ENCODE measurements around the gene LRRTM3.

LRRTM3 gene

GRCh38 chr10:67077376-67077775, 151.5 kb downstream of the LRRTM3 start:
- TF ChIP-seq INSM2 (tag by site-specific recombination; IDR thresholded peaks at IDR 0.05) (no peak), ZNF391 (tag by site-specific recombination; IDR thresholded peaks at IDR 0.05; ENCODE audit: borderline replicate concordance, low read depth) (no peak), ZNF645 (tag by site-specific recombination; IDR thresholded peaks at IDR 0.05) (no peak), PRDM10 (tag by site-specific recombination; IDR thresholded peaks at IDR 0.05) (no peak), ZBTB7A (tag by site-specific recombination; IDR thresholded peaks at IDR 0.05; ENCODE audit: low read depth) (no peak), ZNF792 (tag by site-specific recombination; IDR thresholded peaks at IDR 0.05) (no peak), ZFP37 (tag by site-specific recombination; IDR thresholded peaks at IDR 0.05) (no peak)
- Histone ChIP-seq H3K27ac (ENCODE audit: extremely low read depth, low read depth, low read length) (no peak overlapping the region), H3K36me3 (ENCODE audit: control insufficient read depth in 2 of 2, insufficient read depth in 1 of 2, low read length in 2 of 2) (no peaks in the 10 kb centered on the region), H3K9me3 (ENCODE audit: control insufficient read depth, insufficient read depth, low read depth, low read length) (no peaks in the 10 kb centered on the region), H3K4me1 (ENCODE audit: control insufficient read depth, insufficient read depth, low read length) (no peaks in the 10 kb centered on the region; the same call in 1 of the 2 replicates), H3K4me3 (ENCODE audit: low read depth, low read length) (no peak overlapping the region)
- CTCF ChIA-PET: no interaction called here
- POLR2A ChIA-PET: no interaction called here

GRCh38 chr10:67079126-67079525, 153.3 kb downstream of the LRRTM3 start:
- no peak for TF ChIP-seq BCL6B (tag by site-specific recombination; IDR thresholded peaks at IDR 0.05)
- TF ChIP-seq ZNF391 (tag by site-specific recombination; IDR thresholded peaks at IDR 0.05; ENCODE audit: borderline replicate concordance, low read depth): no peak
- TF ChIP-seq ZNF561 (tag by site-specific recombination; IDR thresholded peaks at IDR 0.05; ENCODE audit: borderline replicate concordance): no peak
- no peak overlapping the region for H3K4me3 ChIP-seq (ENCODE audit: low read depth, low read length)
- ChIA-PET CTCF (no interaction called here), POLR2A (no interaction called here)
- H3K36me3 ChIP-seq (ENCODE audit: control insufficient read depth in 2 of 2, insufficient read depth in 1 of 2, low read length in 2 of 2): no peaks in the 10 kb centered on the region
- H3K4me1 ChIP-seq (ENCODE audit: control insufficient read depth, insufficient read depth, low read length): no peaks in the 10 kb centered on the region; the same call in 1 of the 2 replicates
- H3K27ac ChIP-seq (ENCODE audit: extremely low read depth, low read depth, low read length): no peak overlapping the region
- no peaks in the 10 kb centered on the region for H3K9me3 ChIP-seq (ENCODE audit: control insufficient read depth, insufficient read depth, low read depth, low read length)

GRCh38 chr10:67086327-67087134, 160.7 kb downstream of the LRRTM3 start:
- no peak overlapping the region for H3K4me3 ChIP-seq (ENCODE audit: low read depth, low read length)
- H3K27ac ChIP-seq (ENCODE audit: extremely low read depth, low read depth, low read length): no peak overlapping the region
- no peaks in the 10 kb centered on the region for H3K36me3 ChIP-seq (ENCODE audit: control insufficient read depth in 2 of 2, insufficient read depth in 1 of 2, low read length in 2 of 2)
- ChIA-PET POLR2A (no interaction called here), CTCF (no interaction called here)
- H3K4me1 ChIP-seq (ENCODE audit: control insufficient read depth, insufficient read depth, low read length): peaks cover 17% of the 10 kb centered on the region
- H3K9me3 ChIP-seq (ENCODE audit: control insufficient read depth, insufficient read depth, low read depth, low read length): no peaks in the 10 kb centered on the region
- no peak for TF ChIP-seq INSM2 (tag by site-specific recombination; IDR thresholded peaks at IDR 0.05)

Data from HEK293 (cell line).